HL-60 (cell line): ENCODE measurements around the gene PDE4C.

ENCODE experiments used
- POLR2AphosphoS5 ChIP-seq: IDR thresholded peaks from 2 replicates; pipeline ENCODE4 v1.6.1; 2012; ENCODE audit warnings: low read depth
- SPI1 ChIP-seq: IDR thresholded peaks from 2 replicates; pipeline ENCODE4 v1.6.1; 2012; ENCODE audit warnings: low read depth, mild to moderate bottlenecking, borderline replicate concordance
- TF ChIP-seq, protein P1 (sequence below): IDR thresholded peaks from one replicate; pipeline ENCODE4 v1.5.1; 2011; ENCODE audit warnings: low read length, control low read depth, inconsistent platforms; ENCODE audit not compliant: insufficient read depth
- TF ChIP-seq, protein P2 (sequence below): IDR thresholded peaks from 2 replicates; pipeline ENCODE4 v1.6.1; 2012; ENCODE audit warnings: low read depth; ENCODE audit not compliant: insufficient replicate concordance

DNA sequence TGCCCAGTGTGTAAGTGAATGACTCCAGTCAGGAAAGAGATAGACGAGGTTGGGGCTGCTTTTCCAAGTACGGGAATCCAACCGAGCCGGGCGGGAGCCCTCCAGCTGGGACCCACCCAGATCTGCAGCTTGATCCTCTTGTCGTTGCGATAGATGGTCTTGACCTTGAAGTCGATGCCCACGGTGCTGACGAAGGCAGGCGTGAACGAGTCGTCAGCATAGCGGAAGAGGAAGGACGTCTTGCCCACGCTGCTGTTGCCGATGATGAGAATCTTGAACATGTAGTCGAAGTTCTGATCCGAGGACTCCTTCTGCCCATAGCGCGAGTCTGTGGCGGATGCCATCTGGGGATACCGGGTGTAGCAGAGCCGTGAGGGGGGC is 23.9 kb downstream of the PDE4C start:
- TF ChIP-seq, protein P1, sequence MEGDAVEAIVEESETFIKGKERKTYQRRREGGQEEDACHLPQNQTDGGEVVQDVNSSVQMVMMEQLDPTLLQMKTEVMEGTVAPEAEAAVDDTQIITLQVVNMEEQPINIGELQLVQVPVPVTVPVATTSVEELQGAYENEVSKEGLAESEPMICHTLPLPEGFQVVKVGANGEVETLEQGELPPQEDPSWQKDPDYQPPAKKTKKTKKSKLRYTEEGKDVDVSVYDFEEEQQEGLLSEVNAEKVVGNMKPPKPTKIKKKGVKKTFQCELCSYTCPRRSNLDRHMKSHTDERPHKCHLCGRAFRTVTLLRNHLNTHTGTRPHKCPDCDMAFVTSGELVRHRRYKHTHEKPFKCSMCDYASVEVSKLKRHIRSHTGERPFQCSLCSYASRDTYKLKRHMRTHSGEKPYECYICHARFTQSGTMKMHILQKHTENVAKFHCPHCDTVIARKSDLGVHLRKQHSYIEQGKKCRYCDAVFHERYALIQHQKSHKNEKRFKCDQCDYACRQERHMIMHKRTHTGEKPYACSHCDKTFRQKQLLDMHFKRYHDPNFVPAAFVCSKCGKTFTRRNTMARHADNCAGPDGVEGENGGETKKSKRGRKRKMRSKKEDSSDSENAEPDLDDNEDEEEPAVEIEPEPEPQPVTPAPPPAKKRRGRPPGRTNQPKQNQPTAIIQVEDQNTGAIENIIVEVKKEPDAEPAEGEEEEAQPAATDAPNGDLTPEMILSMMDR = no peak
- no peak for TF ChIP-seq POLR2AphosphoS5
- TF ChIP-seq, protein P2, sequence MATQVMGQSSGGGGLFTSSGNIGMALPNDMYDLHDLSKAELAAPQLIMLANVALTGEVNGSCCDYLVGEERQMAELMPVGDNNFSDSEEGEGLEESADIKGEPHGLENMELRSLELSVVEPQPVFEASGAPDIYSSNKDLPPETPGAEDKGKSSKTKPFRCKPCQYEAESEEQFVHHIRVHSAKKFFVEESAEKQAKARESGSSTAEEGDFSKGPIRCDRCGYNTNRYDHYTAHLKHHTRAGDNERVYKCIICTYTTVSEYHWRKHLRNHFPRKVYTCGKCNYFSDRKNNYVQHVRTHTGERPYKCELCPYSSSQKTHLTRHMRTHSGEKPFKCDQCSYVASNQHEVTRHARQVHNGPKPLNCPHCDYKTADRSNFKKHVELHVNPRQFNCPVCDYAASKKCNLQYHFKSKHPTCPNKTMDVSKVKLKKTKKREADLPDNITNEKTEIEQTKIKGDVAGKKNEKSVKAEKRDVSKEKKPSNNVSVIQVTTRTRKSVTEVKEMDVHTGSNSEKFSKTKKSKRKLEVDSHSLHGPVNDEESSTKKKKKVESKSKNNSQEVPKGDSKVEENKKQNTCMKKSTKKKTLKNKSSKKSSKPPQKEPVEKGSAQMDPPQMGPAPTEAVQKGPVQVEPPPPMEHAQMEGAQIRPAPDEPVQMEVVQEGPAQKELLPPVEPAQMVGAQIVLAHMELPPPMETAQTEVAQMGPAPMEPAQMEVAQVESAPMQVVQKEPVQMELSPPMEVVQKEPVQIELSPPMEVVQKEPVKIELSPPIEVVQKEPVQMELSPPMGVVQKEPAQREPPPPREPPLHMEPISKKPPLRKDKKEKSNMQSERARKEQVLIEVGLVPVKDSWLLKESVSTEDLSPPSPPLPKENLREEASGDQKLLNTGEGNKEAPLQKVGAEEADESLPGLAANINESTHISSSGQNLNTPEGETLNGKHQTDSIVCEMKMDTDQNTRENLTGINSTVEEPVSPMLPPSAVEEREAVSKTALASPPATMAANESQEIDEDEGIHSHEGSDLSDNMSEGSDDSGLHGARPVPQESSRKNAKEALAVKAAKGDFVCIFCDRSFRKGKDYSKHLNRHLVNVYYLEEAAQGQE = no peak
- no peak for TF ChIP-seq SPI1
